GM21447 (cell line): Measurements from ENCODE around the gene PTGES2.
A peak's percentile ranks its signal among the peaks of the same experiment; 100 is the strongest.

Source experiments
- ATAC-seq: cut with Tn5 transposase; IDR thresholded peaks from one replicate; pipeline ENCODE4 v1.9.1; 2021; ENCODE audit not compliant: unreplicated experiment

PTGES2 gene

GRCh38 chr9:128127568-128127989 lies at the start of gene PTGES2:
Gene PTGES2, minus strand, starts transcription at chr9:128127729. Its CDS starts 12 bp downstream, at chr9:128127717.
- ATAC-seq: peak; percentile 53

- ATAC-seq: no peak
Observed at GRCh38 chr9:128175726-128176125, 48.2 kb upstream of the PTGES2 start.

GRCh38 chr9:128175102-128175563 lies 47.6 kb upstream of the PTGES2 start:
- ATAC-seq: no peak

DNA sequence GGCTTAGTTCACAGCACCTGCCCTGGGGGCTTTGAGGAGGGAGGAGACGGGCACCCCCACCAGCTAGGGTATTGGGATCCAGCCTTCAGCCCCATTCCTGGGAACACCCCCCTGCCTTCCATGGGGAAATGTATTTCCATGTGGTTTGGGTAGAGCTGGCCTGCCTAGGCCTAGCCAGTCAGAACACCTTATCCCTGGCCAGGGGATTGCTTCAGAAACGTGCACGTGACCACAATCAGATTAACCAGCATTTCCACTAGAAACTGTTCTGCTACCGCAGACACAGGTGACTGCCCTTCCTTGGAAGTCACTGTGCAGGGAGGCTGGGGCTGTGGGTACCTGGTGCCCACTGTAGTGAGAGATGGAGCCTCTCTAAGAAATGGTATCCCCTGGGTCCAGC lies 46.5 kb upstream of the PTGES2 start:
- ATAC-seq: no peak

DNA sequence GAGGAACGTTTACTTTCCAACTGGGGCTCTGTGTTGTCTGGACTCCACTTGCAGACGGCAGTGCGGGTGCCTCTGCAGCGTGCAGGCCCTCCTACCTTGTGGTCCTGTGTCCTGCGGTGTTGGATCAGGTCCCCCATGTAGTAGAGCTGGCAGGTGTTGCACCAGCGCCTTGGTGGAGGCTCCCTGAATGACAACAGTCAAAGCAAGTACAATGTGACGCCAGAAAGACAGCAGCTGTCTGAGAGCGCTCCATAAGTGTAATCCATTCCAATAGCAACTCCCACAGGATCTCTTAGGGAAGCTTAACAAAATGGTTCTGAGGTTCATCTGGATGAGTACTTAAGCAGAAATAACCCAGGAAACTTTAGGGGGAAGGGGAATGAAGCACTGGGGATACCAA lies 42.4 kb upstream of the PTGES2 start:
- ATAC-seq: no peak

DNA sequence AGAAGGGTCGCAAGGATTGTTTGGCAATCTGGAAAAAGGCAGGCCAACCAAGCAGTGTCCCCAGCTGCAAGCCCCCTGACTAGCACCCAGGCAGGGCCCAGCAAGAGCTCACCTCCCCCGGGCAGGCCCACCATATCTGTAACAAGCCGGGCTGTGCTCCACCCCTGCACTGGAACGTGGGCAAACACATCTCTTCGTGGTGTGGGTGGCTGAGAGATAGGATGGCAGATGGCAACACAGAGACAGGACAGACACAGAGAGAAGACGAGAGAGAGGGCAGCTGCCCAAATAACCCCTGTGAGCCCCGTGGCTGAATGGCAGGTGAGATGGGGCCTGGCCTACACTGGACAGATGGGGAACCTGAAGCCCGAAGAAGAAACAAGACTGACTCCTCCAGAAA lies 42.0 kb upstream of the PTGES2 start:
- ATAC-seq: no peak

DNA sequence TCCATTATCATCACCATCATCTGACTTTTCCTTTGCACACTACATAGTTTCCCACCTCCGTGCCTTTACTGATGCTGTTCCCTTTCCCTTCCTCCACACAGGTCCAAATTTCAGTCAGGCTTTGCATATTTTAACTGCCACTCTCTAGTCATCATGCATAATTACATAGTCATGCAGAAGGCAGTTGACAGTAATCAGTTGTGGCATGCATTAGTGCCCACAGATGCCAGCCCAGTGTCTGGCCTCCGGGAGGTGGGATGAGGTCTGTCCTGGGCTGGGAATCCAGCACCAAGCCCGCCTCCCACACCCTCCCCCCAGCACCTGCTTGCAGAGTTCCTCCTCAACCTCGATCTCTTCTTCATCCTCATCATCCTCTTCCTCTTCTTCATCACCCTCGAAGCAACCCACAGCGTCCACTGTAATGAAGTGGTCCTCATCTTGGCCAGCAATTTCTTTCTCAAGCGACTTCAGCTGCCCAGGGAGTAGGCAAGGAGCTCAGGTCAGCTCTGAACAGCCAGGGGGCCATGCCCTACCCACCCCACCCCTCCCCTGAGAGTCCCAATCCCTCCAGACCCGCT lies 41.3 kb upstream of the PTGES2 start:
- ATAC-seq: no peak

DNA sequence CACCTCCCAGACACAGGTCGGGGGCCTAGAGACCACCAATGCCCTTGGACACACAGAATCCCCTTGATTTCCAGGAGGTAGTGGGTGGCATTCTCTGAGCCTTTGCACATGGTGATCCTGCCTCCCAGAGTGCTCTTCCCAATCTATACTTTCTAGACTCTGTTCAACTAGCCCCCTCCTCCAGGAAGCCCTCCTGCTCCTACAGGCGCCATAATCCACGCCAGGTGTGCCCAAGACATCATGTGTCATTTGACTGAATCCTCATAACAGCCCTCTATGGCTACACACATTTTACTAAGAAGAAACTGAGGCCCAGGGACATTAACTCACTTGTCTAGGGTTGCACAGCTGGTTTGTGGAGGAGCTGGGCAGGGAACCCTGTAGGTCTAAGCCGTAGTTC lies 39.7 kb upstream of the PTGES2 start:
- no peak for ATAC-seq

- ATAC-seq: no peak
Observed at GRCh38 chr9:128166169-128166568, 38.6 kb upstream of the PTGES2 start.

DNA sequence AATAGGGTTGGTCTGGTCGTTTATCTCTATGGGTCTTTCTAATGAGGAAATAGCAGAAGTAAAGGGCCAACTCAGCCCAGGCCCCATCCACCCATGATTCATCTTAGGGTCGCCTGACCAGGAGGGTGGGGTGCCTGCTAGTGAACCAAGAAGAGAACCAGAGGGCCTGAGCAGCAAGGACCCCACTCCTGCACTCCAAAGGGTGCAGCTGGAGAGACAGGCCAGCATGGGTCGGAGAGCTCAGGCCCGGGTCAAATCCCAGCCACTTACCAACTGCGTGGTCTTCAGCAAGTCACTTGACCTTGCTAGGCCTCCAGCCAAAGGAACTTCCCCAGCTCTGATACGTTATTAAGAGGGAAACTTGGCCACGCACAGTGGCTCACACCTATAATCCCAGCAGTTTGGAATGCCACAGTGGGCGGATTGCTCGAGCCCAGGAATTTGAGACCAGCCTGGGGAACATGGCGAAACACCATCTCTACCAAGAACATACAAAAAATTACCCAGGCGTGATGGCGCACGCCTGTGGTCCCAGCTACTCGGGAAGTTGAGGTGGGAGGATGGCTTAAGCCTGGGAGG lies 36.9 kb upstream of the PTGES2 start:
- ATAC-seq: no peak

DNA sequence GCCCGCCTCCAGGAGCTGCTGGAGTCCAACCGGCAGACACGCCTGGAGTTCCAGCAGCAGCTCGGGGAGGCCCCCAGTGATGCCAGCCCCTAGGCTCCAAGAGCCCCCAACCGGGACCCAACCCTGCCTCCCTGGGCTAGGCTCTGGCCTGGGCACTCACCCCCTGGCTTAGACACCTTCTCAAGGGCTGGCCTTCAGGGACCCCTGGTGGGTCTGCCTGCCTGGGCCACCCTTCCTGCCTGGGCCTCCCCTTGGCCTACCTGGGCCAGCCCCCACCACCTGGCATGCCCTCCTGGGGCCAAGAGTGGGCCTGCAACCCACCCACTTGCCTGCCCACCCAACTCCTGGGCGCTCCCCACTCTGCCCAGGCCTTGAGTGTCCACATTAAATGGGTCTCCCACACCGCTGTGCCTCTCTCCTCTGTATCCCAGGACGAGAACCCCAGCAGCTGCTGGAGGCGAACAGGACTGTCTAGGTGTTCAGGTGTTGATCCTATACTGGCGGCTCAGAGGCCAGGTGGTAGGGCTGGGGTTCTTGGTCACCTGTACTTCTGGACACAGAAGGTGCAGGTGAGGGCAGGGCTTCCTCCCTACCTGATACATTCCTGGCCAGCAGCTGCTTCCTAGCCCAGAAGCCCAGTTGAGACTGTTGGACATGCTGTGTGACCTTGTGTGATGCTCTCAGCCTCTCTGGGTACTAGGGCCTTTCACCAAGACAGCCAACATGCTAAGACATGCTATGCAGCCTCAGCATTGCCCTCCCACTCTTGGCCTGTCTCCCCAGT lies 36.2 kb upstream of the PTGES2 start:
- ATAC-seq: no peak

- ATAC-seq: no peak
Observed at GRCh38 chr9:128163027-128163515, 35.5 kb upstream of the PTGES2 start.

DNA sequence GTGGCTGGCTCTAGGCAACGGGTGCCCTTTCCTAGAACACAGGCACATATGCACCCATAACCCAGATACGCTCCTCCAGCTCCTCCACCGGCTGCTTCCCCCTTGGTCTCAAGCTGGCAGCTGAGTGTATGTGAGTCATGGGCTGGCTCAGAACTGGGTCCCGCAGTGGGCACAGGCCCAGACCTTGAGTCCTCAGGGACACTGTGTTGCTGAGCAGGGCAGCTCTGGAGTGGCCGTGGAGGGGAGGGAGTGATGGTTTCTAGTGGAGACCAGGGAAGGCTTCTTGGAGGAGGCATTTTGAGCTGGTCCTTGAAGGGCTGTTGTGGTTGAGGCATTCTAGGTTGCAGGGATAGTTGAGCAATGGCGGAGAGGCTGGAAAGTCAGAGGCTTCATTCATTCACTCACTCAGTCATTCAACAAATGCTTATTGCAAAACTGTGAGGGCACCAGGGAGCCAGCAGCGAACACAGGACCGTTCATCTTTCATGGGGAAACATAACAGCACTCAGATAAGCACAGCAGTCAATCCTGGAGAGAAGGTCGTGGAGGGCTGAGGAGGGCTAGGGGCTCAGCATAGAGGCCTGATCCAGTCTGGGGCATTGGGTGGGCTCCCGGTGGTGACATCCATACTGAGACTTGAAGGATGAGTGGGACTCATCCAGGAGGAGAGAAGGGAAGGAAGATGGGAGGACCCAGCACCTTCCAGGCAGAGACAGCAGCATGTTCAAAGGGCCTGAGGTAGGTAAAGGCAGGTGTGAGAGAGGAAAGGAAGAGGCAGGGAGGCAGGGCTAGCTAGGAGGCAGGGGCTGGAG lies 34.9 kb upstream of the PTGES2 start:
- ATAC-seq: no peak

- ATAC-seq: no peak
Observed at GRCh38 chr9:128161215-128161902, 33.8 kb upstream of the PTGES2 start.

GRCh38 chr9:128160603-128160987 lies 33.1 kb upstream of the PTGES2 start:
- ATAC-seq: peak; percentile 14

GRCh38 chr9:128159784-128160602 lies 32.5 kb upstream of the PTGES2 start, which contains the start of gene BBLN:
Gene BBLN, plus strand, starts transcription at chr9:128160265. Its CDS starts 143 bp downstream, at chr9:128160408.
- peak; percentile 67 for ATAC-seq

- ATAC-seq: peak; percentile 11
Observed at GRCh38 chr9:128159522-128159783, 31.9 kb upstream of the PTGES2 start.

GRCh38 chr9:128155736-128156500 lies 28.4 kb upstream of the PTGES2 start:
- no peak for ATAC-seq
